HL-60 (cell line): Measurements from ENCODE around the gene SDC4.

Experiments used
- DNase-seq, 2 experiments: peaks; one replicate each; pipeline ENCODE4 v3.0.0-alpha.2; 2010 to 2020; ENCODE audit warnings: low read depth in 1 of 2, low spot score in 1 of 2
- H3K27ac ChIP-seq: fragments of 250-450 bp; sonication (Bioruptor Pico); replicated peaks from 2 replicates; pipeline ENCODE4 v1.5.1; 2020; ENCODE audit warnings: mild to moderate bottlenecking, moderate library complexity
- H3K27me3 ChIP-seq: fragments of 250-450 bp; sonication (Bioruptor Pico); 2 replicates; pipeline ENCODE4 v1.5.1; 2021; ENCODE audit warnings: mild to moderate bottlenecking, moderate library complexity; ENCODE audit not compliant: insufficient read depth, poor library complexity, severe bottlenecking
- H3K4me3 ChIP-seq: replicated peaks from 2 replicates; pipeline ENCODE4 v1.5.1; 2011; ENCODE audit warnings: mild to moderate bottlenecking, control low read depth, low read length; ENCODE audit not compliant: insufficient read depth
- GABPA ChIP-seq: IDR thresholded peaks from 2 replicates; pipeline ENCODE4 v1.6.1; 2012; ENCODE audit warnings: low read depth
- POLR2AphosphoS5 ChIP-seq: IDR thresholded peaks from 2 replicates; pipeline ENCODE4 v1.6.1; 2012; ENCODE audit warnings: low read depth
- SPI1 ChIP-seq: IDR thresholded peaks from 2 replicates; pipeline ENCODE4 v1.6.1; 2012; ENCODE audit warnings: low read depth, mild to moderate bottlenecking, borderline replicate concordance
- TF ChIP-seq, protein P1 (sequence below): IDR thresholded peaks from 2 replicates; pipeline ENCODE4 v1.6.1; 2012; ENCODE audit warnings: low read depth; ENCODE audit not compliant: insufficient replicate concordance
- TF ChIP-seq, protein P2 (sequence below): IDR thresholded peaks from one replicate; pipeline ENCODE4 v1.5.1; 2011; ENCODE audit warnings: low read length, control low read depth, inconsistent platforms; ENCODE audit not compliant: insufficient read depth

SDC4 gene

DNA sequence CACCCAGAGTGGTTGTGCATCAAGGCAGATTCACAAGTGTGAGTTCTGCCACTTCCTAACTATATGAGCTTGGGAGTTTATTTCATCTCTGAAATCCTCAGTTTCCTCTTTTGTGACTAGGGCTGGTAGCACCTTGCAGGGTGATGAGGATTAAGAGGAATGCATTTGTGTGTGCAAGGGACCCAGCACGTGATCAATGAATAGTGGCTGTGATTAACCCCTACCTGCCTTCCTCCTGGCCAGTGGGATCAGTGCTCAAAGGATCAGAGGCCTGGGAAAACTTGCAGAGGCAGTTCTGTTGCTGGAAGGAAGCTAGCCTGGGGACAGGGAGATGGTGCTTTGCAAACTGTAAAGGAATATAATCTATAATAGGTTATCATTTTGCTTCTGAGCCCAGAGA lies 7.3 kb downstream of the SDC4 start:
- no peak for TF ChIP-seq POLR2AphosphoS5
- TF ChIP-seq, protein P1, sequence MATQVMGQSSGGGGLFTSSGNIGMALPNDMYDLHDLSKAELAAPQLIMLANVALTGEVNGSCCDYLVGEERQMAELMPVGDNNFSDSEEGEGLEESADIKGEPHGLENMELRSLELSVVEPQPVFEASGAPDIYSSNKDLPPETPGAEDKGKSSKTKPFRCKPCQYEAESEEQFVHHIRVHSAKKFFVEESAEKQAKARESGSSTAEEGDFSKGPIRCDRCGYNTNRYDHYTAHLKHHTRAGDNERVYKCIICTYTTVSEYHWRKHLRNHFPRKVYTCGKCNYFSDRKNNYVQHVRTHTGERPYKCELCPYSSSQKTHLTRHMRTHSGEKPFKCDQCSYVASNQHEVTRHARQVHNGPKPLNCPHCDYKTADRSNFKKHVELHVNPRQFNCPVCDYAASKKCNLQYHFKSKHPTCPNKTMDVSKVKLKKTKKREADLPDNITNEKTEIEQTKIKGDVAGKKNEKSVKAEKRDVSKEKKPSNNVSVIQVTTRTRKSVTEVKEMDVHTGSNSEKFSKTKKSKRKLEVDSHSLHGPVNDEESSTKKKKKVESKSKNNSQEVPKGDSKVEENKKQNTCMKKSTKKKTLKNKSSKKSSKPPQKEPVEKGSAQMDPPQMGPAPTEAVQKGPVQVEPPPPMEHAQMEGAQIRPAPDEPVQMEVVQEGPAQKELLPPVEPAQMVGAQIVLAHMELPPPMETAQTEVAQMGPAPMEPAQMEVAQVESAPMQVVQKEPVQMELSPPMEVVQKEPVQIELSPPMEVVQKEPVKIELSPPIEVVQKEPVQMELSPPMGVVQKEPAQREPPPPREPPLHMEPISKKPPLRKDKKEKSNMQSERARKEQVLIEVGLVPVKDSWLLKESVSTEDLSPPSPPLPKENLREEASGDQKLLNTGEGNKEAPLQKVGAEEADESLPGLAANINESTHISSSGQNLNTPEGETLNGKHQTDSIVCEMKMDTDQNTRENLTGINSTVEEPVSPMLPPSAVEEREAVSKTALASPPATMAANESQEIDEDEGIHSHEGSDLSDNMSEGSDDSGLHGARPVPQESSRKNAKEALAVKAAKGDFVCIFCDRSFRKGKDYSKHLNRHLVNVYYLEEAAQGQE, result no peak
- TF ChIP-seq, protein P2, sequence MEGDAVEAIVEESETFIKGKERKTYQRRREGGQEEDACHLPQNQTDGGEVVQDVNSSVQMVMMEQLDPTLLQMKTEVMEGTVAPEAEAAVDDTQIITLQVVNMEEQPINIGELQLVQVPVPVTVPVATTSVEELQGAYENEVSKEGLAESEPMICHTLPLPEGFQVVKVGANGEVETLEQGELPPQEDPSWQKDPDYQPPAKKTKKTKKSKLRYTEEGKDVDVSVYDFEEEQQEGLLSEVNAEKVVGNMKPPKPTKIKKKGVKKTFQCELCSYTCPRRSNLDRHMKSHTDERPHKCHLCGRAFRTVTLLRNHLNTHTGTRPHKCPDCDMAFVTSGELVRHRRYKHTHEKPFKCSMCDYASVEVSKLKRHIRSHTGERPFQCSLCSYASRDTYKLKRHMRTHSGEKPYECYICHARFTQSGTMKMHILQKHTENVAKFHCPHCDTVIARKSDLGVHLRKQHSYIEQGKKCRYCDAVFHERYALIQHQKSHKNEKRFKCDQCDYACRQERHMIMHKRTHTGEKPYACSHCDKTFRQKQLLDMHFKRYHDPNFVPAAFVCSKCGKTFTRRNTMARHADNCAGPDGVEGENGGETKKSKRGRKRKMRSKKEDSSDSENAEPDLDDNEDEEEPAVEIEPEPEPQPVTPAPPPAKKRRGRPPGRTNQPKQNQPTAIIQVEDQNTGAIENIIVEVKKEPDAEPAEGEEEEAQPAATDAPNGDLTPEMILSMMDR, result no peak
- TF ChIP-seq GABPA, result no peak
- TF ChIP-seq SPI1, result no peak
- DNase-seq, result no peak
- H3K27ac ChIP-seq, result no peak overlapping the region
- no peak overlapping the region for H3K4me3 ChIP-seq
- H3K27me3 ChIP-seq, result no peaks in the 10 kb centered on the region

DNA sequence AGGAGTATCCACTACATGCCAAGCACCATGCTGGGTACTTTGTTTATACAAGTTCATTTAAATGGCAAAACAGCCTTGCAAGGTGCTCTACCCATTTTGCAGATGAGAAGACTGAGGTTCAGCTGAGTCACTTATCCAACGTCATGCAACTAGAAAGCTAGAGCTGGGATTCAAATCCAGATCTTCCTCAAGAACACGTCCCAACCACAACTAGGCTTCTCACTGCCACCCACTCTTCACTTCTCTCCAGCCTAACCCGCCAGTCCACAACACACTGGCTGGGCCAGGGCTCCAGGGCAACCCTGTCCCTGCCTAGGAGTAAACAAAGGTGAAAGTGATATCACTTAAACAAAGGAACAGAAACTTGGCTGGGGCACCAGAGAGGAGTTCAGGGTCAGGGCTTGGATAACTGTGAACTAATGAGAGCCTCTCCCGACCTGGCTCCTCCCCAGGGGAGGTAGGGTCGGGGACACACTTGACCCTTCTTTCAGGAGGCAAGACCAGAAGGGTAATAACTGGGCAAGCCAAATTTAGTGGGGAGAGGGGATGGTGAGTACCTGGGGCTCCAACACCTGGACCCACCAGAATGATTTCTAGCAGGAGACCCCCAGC lies 7.9 kb downstream of the SDC4 start:
- H3K27ac ChIP-seq, result no peak overlapping the region

DNA sequence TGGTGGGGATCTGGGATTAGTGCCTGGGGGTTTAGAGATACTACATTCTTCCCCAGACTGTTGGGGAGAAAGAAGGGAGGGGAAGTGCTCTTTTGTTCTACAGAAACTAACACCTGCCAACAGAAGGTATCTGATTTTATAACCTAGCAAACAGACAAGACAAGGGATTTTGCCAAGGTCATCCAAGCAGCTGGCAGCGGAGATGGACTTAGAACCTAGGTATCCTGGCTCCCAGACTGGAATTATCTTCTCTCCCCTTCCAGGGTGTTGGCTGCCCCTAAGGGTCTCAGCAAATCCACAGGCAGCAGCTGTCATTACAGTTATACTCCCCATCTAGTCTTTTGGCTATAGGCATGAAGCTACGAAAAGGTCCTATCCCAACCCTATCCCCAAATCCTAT lies 8.4 kb downstream of the SDC4 start:
- TF ChIP-seq, protein P1, result no peak
- no peak for TF ChIP-seq POLR2AphosphoS5
- TF ChIP-seq, protein P2, result no peak
- no peak for TF ChIP-seq GABPA
- TF ChIP-seq SPI1, result no peak
- no peak for DNase-seq
- no peaks in the 10 kb centered on the region for H3K27me3 ChIP-seq
- H3K27ac ChIP-seq, result no peak overlapping the region
- H3K4me3 ChIP-seq, result no peak overlapping the region

More for the DNA sequence above, 7.9 kb downstream of the SDC4 start:
- Histone ChIP-seq H3K27me3 (no peaks in the 10 kb centered on the region), H3K4me3 (no peak overlapping the region)
- DNase-seq, result no peak
- TF ChIP-seq GABPA (no peak), SPI1 (no peak), POLR2AphosphoS5 (no peak)
- TF ChIP-seq, protein P1, result no peak
- TF ChIP-seq, protein P2, result no peak
